Mucosa of gallbladder (tissue), 1 donor: ENCODE measurements around the gene PTCD3. TPM values are rescaled to one million over a fixed set of nuclear protein-coding genes. Genes with fewer than 3 reads are reported as not detected.

ENCODE experiments used
- DNase-seq: peaks from one replicate; pipeline ENCODE4 v3.0.0-alpha.2; 2020; ENCODE audit warnings: low spot score
- total RNA-seq: library from RNA; stranded (reverse); gene quantifications from one replicate; pipeline ENCODE4 v1.2.1, GENCODE V29; 2021
- donor health status: DM: no; HTN: no; CAD: no.

PTCD3 gene
- 64.0 TPM for total RNA-seq

DNA sequence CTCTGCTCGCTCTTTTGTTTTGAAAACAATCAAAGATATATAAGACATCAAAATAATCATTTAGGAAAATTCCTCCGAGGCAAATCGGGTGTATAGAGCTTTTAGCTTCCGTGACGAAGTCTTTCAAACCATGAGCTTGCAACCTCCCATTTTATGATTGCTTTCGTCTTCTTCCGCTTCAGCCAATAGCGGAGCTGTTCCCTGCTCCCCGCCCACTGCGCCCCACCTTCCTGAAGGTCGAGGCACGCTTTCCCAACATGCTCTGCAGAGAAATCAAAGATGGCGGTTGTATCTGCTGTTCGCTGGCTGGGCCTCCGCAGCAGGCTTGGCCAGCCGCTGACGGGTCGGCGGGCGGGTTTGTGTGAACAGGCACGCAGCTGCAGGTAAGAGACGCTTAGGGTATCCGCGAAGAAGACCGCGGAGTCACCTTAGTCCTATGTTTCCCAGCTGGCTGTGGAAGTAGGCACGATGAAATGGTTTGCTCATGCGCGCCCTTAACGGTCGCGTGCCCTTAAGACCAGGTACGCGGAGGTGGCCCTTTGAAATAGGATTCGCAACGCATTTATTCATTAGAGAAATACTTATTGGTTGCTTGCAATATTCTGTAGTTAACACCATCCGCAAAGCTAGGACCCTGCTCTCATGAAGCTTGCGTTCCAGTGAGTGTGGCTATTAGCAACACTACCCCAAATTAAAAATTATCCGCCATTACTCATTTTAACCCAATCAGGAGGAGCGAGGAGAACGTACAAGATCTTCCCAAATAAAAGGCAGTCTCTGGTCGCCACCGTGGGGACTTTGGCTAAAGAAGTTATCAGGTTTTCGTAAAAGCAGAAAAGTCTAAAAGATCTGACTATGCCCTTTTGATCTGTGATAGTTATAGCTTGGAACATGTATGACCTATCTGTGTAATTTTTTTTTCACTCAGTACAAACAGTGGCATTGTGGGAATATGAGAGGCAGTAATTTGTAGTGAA is at the start of gene PTCD3:
Gene PTCD3, plus strand, starts transcription at position 267 of the 977 bp plus-strand sequence. Its CDS starts 13 bp downstream, at position 280.
- DNase-seq, result peak; percentile 95

DNA sequence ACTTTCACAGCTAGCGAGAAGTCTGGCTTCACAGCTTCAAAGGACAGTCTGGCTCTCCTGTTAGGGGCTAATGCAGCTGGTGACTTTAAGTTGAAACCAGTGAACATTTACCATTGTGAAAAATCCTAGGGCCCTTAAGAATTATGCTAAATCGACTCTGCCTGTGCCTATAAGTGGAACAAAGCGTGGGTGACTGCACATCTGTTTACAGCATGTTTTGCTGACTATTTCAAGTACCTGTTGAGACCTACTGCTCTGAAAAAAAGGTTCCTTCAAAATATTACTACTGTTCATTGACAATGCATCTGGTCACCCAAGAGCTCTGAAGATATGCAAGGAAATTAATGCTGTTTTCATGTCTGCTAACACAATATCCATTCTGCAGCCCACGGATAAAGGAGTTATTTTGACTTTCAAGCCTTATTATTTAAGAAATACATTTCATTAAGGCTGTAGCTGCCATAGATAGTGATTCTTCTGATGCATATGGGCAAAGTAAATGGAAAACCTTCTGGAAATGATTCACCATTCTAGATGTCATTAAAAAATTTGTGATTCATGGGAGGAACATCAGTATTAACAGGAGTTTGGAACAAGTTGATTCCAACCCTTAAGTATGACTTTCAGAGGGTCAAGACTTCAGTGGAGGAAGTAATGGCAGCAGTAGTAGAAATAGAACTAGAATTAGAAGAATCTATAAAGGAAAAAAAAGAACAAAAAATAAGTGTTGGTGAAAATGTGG is 49.3 kb upstream of the PTCD3 start:
- no peak for DNase-seq

DNA sequence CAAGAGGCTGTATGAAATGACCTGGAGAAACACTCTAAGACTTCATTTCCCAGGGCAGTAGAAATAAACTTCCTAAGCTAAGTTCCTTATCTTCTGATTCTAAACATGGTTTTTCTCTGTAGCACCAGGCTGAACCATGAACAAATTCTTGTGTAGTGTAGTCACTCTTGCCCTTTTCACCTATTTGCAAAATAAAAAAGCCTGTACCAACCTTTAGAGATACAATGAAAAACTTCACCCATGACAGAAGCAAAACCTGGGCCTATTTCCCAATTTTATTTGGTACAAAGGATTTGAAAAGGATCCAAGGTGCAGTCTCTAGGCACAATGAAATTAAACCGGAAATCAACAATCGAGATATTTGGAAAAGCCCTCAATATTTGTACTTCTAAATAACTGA is 44.0 kb upstream of the PTCD3 start:
- DNase-seq, result no peak

DNA sequence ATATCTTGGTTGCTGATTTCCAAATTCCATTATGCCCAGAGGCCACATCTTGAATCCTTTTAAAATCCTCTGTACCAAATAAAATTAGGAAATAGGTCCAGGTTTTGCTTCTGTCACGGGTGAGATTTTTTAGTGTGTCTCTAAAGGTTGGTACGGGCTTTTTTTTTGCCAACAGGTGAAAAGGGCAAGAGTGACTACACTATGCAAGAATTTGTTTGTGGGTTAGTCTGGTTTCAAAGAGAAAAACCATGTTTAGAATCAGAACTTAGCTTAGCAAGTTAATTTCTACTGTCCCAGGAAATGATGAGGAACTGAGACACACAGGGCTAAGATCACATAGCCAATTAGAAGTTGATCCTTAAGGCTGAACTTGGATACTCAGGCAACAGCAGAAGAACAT is 42.0 kb upstream of the PTCD3 start:
- DNase-seq, result no peak

DNA sequence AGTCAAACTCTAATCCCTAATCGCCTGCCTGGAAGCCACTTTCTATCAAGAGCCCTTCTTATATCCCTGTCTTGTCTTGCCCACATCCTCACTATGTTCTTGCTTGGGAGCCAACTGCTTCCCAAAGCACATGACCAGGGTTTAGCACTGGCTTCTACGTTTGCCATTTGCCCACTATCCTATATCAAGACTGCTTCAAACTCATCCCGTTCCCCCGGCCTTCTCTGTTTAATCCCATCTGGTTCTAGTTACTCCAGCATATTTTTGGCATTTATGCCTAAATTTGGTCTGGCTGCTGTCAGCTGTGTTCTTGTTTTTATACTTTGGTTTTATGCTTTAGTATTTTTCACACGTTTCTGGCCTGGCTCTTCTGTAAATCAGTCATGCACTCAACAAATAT is 40.5 kb upstream of the PTCD3 start:
- DNase-seq, result no peak

DNA sequence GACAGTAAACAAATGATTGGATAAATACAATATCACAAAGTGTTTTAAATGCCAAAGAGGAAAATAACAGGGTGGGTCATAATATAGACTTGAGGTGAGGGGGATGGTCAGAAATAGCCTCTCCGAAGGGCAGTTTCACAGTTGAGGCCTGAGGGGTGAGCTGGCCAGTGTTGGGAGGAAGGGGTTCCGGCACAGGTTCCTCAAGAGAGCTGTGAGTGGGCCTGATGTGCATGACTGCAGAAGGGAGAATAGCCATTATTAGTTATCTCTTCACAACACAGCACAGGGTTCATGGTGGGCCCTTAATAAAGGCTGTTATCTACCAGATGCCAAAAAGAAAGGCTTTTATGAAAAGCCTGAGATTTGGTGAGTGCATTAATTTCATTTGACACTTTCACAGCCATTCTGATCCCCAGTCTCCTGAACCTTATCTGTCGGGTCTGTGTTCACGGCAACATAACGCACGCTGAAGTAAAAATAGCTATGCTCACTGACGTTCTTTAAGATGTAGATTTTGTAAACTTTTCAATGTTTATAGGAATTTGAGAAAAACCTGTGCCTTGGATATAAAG is 39.9 kb upstream of the PTCD3 start:
- no peak for DNase-seq

DNA sequence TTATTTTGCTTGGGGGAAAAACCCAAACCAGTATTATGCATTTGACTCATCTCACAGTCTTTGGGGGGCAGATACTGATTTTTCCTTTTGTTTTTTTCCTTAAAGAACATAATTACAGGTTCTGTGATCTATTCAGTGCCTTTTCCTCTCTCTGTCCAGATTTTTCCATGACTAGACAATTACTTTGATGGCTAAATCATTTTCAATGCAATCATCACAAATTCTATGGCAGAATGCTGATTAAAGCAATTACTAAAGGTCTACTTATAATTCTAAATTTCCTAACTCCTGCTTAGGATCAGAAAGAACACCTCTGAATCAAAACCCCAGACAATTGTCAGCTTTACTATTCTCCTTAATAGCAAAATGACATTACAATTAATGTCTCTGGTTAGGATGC is 39.1 kb upstream of the PTCD3 start:
- DNase-seq, result no peak

DNA sequence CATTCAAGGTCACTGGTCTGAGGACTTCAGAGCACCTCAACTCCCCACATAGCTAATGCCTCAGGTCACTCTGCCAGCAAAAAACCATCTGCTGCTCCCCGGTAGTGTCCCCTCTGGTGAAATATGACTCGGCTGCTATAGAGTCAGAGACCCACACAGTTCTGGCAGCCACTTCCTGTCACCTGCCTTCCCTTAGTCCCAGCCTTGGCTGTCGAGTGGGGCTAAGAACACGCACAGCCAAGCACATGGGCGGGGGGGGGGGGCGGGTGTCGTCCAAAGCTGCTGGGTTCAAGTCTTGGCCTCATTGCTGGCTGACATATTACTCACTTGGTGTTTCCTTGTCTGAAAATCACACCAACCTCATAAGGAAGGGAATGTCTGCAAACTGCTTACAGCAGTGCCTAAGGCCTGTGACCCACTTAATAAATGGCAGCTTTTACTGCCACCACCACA is 37.9 kb upstream of the PTCD3 start:
- DNase-seq, result no peak

DNA sequence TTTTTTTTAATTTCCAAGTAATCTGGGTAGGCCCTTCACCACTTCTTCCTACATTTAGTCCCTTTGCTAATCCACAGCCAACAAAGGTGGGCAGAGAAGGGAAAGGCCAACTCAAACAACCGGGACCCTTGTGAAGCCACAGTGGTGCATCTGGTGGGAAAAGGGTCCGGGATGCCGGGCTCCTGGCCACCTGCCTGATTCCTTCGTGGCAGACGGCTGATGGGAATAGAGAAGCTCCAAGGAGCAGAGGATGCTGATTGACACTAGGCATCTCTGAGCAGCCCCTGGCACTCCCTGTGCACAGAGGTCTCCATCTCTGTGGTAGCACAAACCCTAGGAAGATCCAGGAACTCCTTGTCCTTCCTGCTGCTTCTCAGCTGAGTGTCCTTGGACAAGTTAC is 37.4 kb upstream of the PTCD3 start:
- DNase-seq, result no peak

DNA sequence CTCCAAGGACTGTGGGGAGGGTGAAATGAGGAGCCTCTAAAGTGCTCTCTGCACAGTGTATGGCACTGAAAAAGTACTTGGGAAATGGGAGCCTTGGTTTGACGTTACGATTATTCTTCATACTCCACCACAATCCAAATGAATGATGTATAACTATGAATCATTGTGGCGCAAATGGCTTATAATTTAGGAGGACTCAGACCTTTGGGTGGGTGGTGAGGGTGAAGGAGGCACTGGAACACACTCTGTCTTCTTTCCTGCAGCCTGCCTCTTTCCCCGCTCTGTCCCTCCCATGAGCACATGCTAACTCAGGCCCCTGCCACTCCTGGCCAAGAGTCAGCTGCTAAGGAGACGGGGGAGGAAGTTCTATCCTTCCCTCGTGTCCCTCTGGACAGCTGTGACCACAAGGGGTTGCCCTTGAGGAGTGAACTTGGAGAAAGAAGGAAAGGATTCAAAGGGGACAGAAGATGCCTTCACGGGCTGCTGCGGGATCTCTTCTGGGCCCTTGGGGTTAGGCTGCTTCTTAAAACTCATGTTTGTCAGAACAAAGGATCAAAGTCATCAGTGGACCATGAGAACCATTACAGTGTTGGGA is 36.8 kb upstream of the PTCD3 start:
- no peak for DNase-seq

DNA sequence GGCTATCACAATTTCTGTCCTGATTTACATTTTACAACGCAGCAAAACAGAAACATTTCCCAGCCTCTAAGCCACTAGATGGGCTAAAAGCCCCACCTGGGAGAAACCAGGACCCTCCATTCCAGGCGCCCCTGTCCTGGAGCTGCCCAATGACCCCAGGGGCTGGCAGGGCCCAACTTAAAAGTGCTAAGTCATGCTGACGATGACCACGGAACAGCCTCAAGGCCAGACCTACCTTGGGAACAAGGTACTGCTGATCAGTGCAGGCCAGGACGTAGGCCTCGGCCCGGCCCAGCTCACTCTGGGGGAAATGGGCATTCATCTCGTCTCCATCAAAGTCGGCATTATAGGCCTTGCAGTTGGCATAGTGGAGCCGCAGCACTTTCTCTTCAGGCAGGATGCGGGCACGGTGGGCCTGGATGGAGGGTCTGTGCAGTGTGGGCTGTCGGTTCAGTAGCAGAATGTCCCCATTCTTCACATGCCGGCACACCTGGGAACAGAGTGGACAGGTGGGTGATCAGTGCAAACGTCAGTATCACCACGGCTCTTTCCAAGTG is 36.2 kb upstream of the PTCD3 start:
- DNase-seq, result no peak

DNA sequence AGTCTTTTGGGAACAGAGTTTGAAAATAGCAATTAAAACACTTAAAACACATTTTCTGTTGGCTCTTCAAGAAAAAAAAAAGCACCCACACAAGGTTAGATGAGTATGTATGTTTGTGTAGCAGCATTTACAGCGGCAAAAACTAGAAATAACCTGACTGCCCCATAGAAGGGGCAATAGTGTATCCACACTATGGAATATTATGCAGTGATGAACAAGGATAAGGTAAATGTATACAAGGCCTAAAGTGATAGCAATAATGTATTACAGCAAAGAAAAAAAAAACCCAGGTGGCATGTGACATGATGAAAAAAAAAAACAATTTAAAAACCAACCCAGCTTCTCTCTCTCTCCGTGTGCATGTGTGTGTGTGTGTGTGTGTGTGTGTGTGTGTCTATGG is 35.2 kb upstream of the PTCD3 start:
- no peak for DNase-seq

DNA sequence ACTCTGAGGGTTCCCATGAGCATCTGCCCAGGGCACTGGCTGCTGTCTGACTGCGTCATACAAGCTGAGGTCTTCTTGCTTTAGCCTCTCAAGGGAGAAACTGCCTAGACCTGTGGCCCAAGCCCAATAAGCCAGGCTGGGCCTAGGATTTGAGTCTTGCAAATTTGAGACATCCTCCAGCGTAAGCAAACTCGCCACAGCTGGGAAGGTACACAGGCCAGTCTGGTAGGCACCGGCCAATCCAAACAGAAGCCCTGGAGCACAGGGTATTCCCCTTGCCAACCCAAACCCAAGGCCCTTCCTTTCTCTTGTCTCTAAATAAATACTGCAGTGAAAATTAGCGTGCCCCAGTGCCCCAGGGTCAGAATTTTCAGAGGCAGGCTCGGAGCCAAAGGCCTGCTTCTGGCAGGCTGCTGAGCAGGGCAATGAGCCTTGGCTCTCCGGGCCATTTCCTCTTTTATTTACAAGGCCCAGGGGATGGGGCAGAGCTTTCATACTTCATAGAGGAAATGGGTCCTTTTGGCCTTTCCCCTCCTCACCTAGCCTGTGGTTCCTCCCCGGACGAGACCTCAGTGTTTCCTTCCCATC is 33.7 kb upstream of the PTCD3 start:
- peak; percentile 74 for DNase-seq

DNA sequence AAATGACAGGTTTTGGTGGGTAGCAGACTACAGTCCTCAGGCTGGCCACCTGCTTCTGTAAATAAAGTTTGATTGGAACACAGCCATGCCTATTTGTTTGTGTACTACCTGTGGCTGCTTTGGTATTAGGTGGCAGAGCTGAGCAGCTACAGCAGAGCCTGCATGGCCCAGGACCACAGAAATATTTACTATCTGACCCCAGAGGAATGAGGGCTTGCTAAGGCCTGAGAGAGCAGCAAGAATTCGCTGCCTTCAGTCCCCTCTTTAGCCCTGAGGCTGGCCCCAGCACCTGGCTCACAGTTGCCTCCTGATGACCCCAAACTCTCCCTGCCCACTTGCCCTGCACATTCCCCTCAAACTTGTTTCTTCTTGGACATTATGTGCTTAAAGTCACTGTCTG is 32.8 kb upstream of the PTCD3 start:
- no peak for DNase-seq

DNA sequence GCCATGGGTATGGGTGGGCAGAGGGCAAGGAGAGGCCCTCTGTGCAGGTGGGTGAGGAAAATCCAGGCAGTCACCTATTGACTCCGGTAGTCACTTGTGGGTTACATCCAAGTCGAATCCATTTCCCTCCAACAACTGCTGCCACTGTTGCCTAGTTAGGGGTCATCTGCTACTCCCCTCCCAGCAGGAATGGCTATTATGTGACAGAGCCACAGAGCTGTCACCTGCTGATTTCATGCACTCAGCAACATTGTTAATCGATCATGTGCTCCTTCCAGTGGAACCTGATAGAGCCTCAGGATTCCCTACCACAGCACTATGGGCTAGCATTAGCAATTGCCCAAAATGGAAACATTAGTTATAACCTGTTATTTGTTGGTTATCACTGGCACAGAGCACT is 31.8 kb upstream of the PTCD3 start:
- no peak for DNase-seq

DNA sequence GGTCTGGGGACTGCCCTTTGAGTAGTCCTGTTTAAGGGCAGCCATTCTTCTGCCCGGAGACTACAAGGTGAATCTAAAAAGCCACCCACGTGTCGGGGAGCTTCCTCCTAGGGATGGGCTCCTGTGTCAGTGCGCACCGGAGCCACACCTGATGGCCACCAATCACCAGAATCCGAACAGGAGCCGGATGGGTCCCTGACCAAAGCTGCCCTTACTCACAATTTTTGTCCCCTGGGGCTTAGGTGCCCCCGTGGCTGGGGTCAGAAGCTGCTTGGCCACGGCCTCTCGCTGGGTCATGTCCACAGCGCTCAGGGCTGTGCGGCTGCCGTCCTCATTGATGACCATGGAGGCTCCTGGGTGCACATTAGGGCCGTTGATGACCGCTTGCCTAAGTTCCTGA is 31.2 kb upstream of the PTCD3 start:
- no peak for DNase-seq

DNA sequence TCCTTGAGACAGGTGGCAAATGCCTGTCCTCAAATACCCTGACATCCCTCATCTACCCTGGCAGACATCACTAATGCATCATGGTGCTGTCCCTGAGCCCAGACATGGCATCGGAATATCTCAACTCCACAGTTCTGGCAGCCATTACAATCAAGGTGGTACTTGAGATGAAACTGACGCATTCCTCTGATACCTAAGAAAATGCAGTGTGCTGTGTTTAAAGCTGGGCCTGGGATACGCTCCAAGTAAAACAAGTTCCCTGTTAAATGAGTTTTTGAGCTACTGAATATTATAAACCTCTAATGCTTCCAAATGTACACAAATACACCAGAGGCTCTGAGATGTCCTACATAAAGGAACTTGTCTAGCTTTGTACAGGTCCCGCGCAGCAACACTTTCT is 30.1 kb upstream of the PTCD3 start:
- no peak for DNase-seq

DNA sequence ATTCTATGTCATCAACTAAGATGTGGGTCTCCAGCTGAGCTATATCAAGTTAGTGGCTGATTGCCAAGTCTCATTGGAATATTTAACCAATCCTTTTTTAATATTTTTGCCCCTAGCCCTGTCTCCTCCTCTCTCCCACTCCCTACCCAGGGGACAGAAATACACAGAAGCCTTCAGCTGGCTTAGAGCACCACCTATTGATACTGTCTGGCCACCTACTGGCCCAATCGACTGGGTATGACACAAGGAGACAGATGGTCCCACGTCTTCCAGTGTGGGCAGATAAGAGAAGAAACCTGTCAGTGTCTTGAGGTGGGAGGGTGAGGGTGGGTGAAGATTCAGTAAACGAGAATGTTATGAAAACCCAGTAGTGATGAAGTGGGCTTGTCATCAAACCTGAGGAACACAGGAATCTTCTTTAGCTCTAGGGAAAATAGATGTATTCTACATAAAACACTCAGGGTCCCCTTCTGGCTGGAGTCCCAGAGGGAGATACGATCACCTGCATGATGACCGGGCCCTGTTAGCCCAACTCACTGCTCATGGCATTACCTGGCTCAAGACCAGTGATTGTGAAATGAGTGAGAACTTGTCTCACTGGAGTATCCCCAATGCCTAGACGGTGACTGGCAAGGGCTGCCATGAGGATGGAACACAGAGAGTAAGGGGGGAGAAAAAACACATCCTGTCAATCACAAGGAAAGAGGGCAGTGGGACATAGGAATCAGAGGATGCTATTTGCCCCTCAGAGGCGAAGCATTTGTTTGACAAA is 27.1 kb upstream of the PTCD3 start:
- peak; percentile 50 for DNase-seq

DNA sequence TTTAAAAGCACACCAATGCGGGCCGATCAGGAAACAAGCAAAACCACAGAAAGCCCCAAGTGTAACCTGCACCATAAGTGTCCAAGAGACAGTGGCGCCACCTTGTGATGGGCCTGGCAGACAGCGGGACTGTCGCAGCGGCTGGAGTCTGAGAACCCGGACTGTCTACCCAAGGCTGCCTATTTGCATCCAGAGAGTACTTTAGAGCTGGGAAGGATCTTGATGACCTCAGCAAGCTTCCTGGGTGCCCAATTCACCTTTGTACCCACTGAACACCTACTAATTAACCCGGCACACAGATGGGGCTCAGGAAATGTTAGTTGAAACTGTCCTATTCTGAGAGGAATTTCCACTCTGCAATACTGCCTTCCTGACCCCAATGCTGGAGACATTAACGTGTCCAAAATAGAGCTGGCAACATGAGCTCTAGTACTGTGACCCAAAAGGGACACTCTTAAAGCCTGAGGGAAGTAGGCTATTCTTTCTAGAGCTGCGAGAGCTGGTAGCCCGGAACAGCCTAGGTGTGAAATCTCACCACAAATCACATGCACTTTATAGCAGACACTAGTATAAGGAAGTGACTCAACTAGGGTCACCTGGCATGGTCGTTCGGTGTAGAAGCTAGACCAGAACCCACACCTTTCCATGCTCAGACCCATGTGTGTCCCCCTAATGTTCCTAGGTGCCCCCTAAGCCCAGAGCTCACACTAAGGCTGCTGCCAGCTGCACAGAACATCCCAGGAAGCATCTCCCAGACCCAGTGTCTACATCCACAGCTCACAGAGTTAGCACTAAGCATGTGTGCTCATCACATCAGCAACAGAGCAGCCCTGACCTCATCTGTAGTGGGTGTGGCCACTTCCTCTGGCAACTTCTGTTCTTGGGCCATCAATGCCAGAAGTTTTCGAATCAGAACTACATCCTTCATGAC is 25.8 kb upstream of the PTCD3 start:
- peak; percentile 88 for DNase-seq

DNA sequence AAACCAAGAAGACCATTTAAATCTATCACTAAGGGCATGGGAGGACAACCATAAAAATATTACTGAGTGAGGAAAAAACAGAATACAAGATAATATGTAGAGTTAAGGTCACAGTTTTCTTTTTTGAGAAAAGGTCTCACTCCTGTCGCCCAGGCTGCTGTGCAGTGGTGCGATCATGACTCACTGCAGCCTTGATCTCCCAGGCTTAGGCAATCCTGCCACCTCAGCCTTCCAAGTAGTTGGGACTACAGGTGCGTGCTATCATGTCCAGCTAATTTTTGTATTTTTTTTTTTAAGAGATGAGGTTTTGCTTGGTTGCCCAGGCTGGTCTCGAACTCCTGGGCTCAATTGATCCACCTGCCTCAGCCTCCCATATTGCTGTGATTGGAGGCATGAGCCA is 24.3 kb upstream of the PTCD3 start:
- DNase-seq, result no peak
